D721Med (cell line): ENCODE measurements around the gene ADAMTS17.

Experiments
- DNase-seq: peaks from one replicate; pipeline ENCODE4 v3.0.0; 2011; ENCODE audit warnings: low spot score; ENCODE audit not compliant: insufficient read length
- FAIRE-seq: peaks from 2 replicates; lab custom pipeline; 2011; peaks lifted over from hg19 to GRCh38; lab: Jason Lieb, UNC
- CTCF ChIP-seq: IDR thresholded peaks from 2 replicates; pipeline ENCODE4 v1.5.1; 2012; ENCODE audit warnings: mild to moderate bottlenecking, control low read depth; ENCODE audit not compliant: insufficient read depth; ENCODE audit errors: missing control alignments

ADAMTS17 gene

GRCh38 chr15:100029868-100030479, 311.8 kb downstream of the ADAMTS17 start:
- DNase-seq = no peak
- FAIRE-seq = no peak
- TF ChIP-seq CTCF = no peak

GRCh38 chr15:100029045-100029444, 312.7 kb downstream of the ADAMTS17 start:
- DNase-seq = no peak
- FAIRE-seq = no peak
- no peak for TF ChIP-seq CTCF

GRCh38 chr15:100026041-100026440, 315.7 kb downstream of the ADAMTS17 start:
- DNase-seq = no peak
- no peak for FAIRE-seq
- TF ChIP-seq CTCF = no peak

GRCh38 chr15:100022806-100023205, 319.0 kb downstream of the ADAMTS17 start:
- TF ChIP-seq CTCF = no peak
- DNase-seq (no peak), FAIRE-seq (no peak)

- no peak for DNase-seq
- no peak for FAIRE-seq
- no peak for TF ChIP-seq CTCF
Observed at GRCh38 chr15:100022391-100022790, 319.4 kb downstream of the ADAMTS17 start.

- DNase-seq (no peak), FAIRE-seq (no peak)
- TF ChIP-seq CTCF = no peak
Observed at GRCh38 chr15:100021653-100022052, 320.1 kb downstream of the ADAMTS17 start.

- no peak for FAIRE-seq
- no peak for TF ChIP-seq CTCF
- DNase-seq = no peak
Observed at GRCh38 chr15:100020614-100021013, 321.2 kb downstream of the ADAMTS17 start.
